Measurements from ENCODE around the gene C22orf15. TPM values are rescaled to one million over a fixed set of nuclear protein-coding genes. Genes with fewer than 3 reads are reported as not detected.

The C22orf15 gene
- total and polyA plus RNA-seq, 9 of the 15 experiments (the other 6 are each of a cell fraction or from before 2014, with no cell fraction given), result 0.07 TPM; not detected in 8

- no peak for TF ChIP-seq ZBTB49 (CRISPR knock-in tag; IDR thresholded peaks at IDR 0.05; ENCODE audit: borderline replicate concordance)
- TF ChIP-seq E2F1 (CRISPR knock-in tag; IDR thresholded peaks at IDR 0.05), result no peak
- no peak for TF ChIP-seq CHD4 (IDR thresholded peaks at IDR 0.05; ENCODE audit: insufficient read depth, insufficient replicate concordance, low read depth, low read length, poor library complexity, severe bottlenecking)
- no peak for TF ChIP-seq TBL1XR1 (IDR thresholded peaks at IDR 0.05; ENCODE audit: low read length in 2 of 2)
- TF ChIP-seq PCBP2 (IDR thresholded peaks at IDR 0.05; ENCODE audit: low read depth, low read length, poor library complexity, severe bottlenecking), result no peak
- no peak for TF ChIP-seq RBM15 (IDR thresholded peaks at IDR 0.05; ENCODE audit: insufficient read depth, low read length)
- no peak for TF ChIP-seq XRCC3 (IDR thresholded peaks at IDR 0.05)
- peak; percentile 91; the same call in 1 of the 2 replicates for TF ChIP-seq ZBTB7A (IDR thresholded peaks at IDR 0.05; ENCODE audit: borderline replicate concordance, control insufficient read depth, low read depth, low read length)
- TF ChIP-seq ZBTB43 (CRISPR knock-in tag; IDR thresholded peaks at IDR 0.05), result no peak
- no peak for TF ChIP-seq ZNF253 (CRISPR knock-in tag; conservative IDR thresholded peaks at IDR 0.05)
- no peak for TF ChIP-seq GABPB1 (CRISPR knock-in tag; IDR thresholded peaks at IDR 0.05)
- no peak; the same call in 1 of the 2 replicates for TF ChIP-seq ZNF263 (CRISPR knock-in tag; IDR thresholded peaks at IDR 0.05; ENCODE audit: borderline replicate concordance)
- TF ChIP-seq POU5F1 (IDR thresholded peaks at IDR 0.05; ENCODE audit: borderline replicate concordance, low read depth, low read length, partially characterized antibody), result no peak
- peak; percentile 68 to 76 for TF ChIP-seq TEAD1 (CRISPR knock-in tag; IDR thresholded peaks at IDR 0.05)
- TF ChIP-seq RBM22 (IDR thresholded peaks at IDR 0.05; ENCODE audit: low read depth, low read length, poor library complexity, severe bottlenecking), result no peak
- TF ChIP-seq CREB3L1 (IDR thresholded peaks at IDR 0.05; ENCODE audit: borderline replicate concordance, low read depth), result no peak; the same call in 1 of the 2 replicates
- no peak for TF ChIP-seq BMI1 (IDR thresholded peaks at IDR 0.05; ENCODE audit: low read length)
- peak; percentile 29 for TF ChIP-seq PRPF4 (IDR thresholded peaks at IDR 0.05; ENCODE audit: insufficient read depth, low read depth, low read length, poor library complexity, severe bottlenecking)
- TF ChIP-seq ZNF699 (CRISPR knock-in tag; IDR thresholded peaks at IDR 0.05; ENCODE audit: insufficient replicate concordance), result no peak
Observed at GRCh38 chr22:23767673-23768548, 5.1 kb downstream of the C22orf15 start, which contains the start of gene CHCHD10 (continued).
